MCF 10A (cell line): ENCODE results near the gene IL13RA1. TPM values are rescaled to one million over a fixed set of nuclear protein-coding genes. Genes with fewer than 3 reads are reported as not detected.
"Not testable (repeated sequence)": the region's sequence is repeated elsewhere in the genome, so short reads cannot be mapped to it uniquely, and the experiment has no call there.

Experiments
- BruUV-seq: library from RNA; stranded (reverse); fragments of 400-500 nt; replicated peaks from 2 replicates; lab custom pipeline; 2021; lab: Mats Ljungman, UMichigan
- CTCF ChIA-PET: fragments of 300-600 bp; sonication (Branson Sonifier 250); formaldehyde crosslinking; extraction: SDS; loops from one replicate; lab custom pipeline; 2021; ENCODE audit warnings: antibody characterized with exemption, inconsistent platforms; lab: Yijun Ruan, JAX
- POLR2A ChIA-PET: fragments of 300-600, 350-650 bp; sonication (Branson Sonifier 250); formaldehyde crosslinking; extraction: SDS; loops from one replicate; lab custom pipeline; 2020; ENCODE audit warnings: antibody characterized with exemption, inconsistent platforms; lab: Yijun Ruan, JAX
- DNase-seq: peaks from one replicate; pipeline ENCODE4 v3.0.0-alpha.2; 2018; ENCODE audit not compliant: unreplicated experiment
- H3K27ac Mint-ChIP-seq: one replicate; pipeline ENCODE4 v1.8.0; 2022; ENCODE audit warnings: mild to moderate bottlenecking, low read depth, mixed read lengths; ENCODE audit not compliant: unreplicated experiment
- H3K27me3 Mint-ChIP-seq: one replicate; pipeline ENCODE4 v1.8.0; 2022; ENCODE audit warnings: mixed read lengths; ENCODE audit not compliant: insufficient read depth, unreplicated experiment
- H3K36me3 Mint-ChIP-seq: one replicate; pipeline ENCODE4 v1.8.0; 2022; ENCODE audit warnings: mild to moderate bottlenecking, moderate library complexity, mixed read lengths; ENCODE audit not compliant: insufficient read depth, unreplicated experiment
- H3K4me1 Mint-ChIP-seq: one replicate; pipeline ENCODE4 v1.8.0; 2022; ENCODE audit warnings: mixed read lengths; ENCODE audit not compliant: insufficient read depth, unreplicated experiment
- H3K4me3 Mint-ChIP-seq: one replicate; pipeline ENCODE4 v1.8.0; 2022; ENCODE audit warnings: mild to moderate bottlenecking, moderate library complexity, mixed read lengths; ENCODE audit not compliant: unreplicated experiment
- H3K9me3 Mint-ChIP-seq: one replicate; pipeline ENCODE4 v1.8.0; 2022; ENCODE audit warnings: mixed read lengths; ENCODE audit not compliant: unreplicated experiment
- intact Hi-C: fragments of 100-400 bp; cut with micrococcal nuclease; formaldehyde crosslinking; loops from 2 replicates; pipeline ENCODE4 v1.14.1; 2022
- total RNA-seq: library from RNA; stranded (reverse); gene quantifications from 2 replicates; pipeline ENCODE4 v1.2.3, GENCODE V29; 2022
- TF ChIP-seq, protein P1 (sequence below): fragments of 200-600 bp; IDR thresholded peaks from one replicate; pipeline ENCODE4 v1.8.0; 2022; ENCODE audit warnings: antibody characterized with exemption, mild to moderate bottlenecking; ENCODE audit not compliant: unreplicated experiment

The IL13RA1 gene
- total RNA-seq, 1 experiment from 2014 or later = 27.4 TPM

DNA sequence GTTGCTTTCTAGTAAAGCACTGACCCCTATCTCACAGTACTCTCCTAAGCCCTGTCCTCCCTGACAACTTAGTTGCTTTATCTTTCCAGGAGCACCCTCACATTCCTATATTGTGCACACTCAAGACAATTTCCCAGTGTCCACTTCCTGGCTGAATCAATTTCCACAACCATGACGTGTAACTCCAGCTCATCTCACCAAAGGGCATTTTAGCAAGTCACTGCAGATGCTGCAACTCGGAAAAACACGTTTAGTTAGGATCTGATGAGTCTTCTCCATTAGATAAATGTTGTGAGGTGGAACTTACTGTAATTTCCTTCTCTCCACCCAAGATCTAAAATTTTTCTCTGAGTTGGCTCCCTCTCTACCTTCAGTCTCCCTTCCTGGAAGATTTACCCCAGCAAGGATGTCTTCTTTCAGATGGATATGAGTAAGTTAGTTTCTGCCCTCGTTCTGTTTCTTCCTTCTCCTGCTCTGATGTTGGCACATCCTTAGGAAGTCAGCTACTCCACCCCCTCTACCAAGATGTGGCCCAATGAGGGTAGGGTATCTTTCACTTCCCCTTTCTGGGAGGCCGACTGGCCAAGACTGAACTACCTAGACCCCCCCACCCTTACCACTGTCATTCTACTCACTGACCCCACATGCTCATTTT lies 28.8 kb upstream of the IL13RA1 start:
- DNase-seq = no peak
- Mint-ChIP-seq H3K9me3 (no peaks in the 10 kb centered on the region), H3K27ac (no peak overlapping the region), H3K4me1 (peaks cover 8% of the 10 kb centered on the region), H3K36me3 (no peaks in the 10 kb centered on the region), H3K27me3 (no peaks in the 10 kb centered on the region), H3K4me3 (no peak overlapping the region)
- TF ChIP-seq, protein P1, sequence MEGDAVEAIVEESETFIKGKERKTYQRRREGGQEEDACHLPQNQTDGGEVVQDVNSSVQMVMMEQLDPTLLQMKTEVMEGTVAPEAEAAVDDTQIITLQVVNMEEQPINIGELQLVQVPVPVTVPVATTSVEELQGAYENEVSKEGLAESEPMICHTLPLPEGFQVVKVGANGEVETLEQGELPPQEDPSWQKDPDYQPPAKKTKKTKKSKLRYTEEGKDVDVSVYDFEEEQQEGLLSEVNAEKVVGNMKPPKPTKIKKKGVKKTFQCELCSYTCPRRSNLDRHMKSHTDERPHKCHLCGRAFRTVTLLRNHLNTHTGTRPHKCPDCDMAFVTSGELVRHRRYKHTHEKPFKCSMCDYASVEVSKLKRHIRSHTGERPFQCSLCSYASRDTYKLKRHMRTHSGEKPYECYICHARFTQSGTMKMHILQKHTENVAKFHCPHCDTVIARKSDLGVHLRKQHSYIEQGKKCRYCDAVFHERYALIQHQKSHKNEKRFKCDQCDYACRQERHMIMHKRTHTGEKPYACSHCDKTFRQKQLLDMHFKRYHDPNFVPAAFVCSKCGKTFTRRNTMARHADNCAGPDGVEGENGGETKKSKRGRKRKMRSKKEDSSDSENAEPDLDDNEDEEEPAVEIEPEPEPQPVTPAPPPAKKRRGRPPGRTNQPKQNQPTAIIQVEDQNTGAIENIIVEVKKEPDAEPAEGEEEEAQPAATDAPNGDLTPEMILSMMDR = no peak
- ChIA-PET POLR2A (no interaction called here), CTCF (no interaction called here)
- no TSS peak for BruUV-seq
- intact Hi-C loops = no loop called here

DNA sequence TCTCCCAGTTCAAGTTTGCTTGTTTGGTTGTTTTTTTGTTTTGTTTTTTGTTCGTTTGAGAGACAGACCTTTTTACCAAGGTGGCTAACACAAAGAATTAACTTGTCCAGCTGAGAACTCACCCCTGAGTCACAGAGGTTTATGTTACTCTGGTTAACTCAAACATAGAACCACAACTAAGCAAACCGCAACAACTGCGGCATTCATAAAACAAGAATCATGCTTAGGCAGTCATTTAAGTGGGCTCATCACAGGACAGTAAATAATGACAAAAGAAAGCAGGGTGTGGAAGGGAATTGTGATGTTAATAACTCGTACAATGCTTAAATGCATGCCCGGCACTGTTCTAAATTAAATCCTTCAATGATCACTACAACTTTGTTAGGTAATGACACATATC lies 24.7 kb upstream of the IL13RA1 start:
- no peak for DNase-seq
- POLR2A ChIA-PET = no interaction called here
- no peak overlapping the region for H3K4me3 Mint-ChIP-seq
- H3K9me3 Mint-ChIP-seq = no peaks in the 10 kb centered on the region
- BruUV-seq = no TSS peak
- peaks cover 8% of the 10 kb centered on the region for H3K4me1 Mint-ChIP-seq
- intact Hi-C loops = no loop called here
- TF ChIP-seq, protein P1 = no peak
- no peaks in the 10 kb centered on the region for H3K36me3 Mint-ChIP-seq
- CTCF ChIA-PET = interaction anchor here (0.6 kb wide), 1 partner anchor 571 kb away, joined by 4 read pairs; no protein-coding TSS in a partner anchor
- peaks cover 4% of the 10 kb centered on the region for H3K27me3 Mint-ChIP-seq
- H3K27ac Mint-ChIP-seq = no peak overlapping the region

DNA sequence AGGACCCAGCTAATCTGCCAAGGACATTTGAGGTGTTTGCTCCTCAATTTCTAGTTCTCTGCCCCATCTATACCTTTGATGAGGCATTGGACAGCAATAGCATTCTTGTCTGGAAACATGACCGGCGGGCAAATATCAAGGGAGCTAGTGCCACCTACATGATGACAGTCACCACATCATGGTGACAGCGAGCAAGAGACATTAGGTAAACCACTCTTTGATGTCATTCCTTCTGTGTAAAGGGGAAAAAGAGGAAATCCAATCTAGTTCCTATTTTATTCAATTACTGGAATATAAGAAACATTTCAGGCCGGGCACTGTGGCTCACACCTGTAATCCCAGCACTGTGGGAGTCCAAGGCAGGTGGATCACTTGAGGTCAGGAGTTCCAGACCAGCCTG lies 20.7 kb upstream of the IL13RA1 start:
- peaks cover 37% of the 10 kb centered on the region for H3K27me3 Mint-ChIP-seq
- CTCF ChIA-PET = interaction anchor here (0.7 kb wide), 1 partner anchor 170 kb away, joined by 3 read pairs; no protein-coding TSS in a partner anchor
- no peak overlapping the region for H3K4me3 Mint-ChIP-seq
- H3K4me1 Mint-ChIP-seq = no peaks in the 10 kb centered on the region
- H3K9me3 Mint-ChIP-seq = no peaks in the 10 kb centered on the region
- BruUV-seq = no TSS peak
- TF ChIP-seq, protein P1 = no peak
- no peak for DNase-seq
- H3K36me3 Mint-ChIP-seq = no peaks in the 10 kb centered on the region
- intact Hi-C loops = no loop called here
- POLR2A ChIA-PET = no interaction called here
- H3K27ac Mint-ChIP-seq = no peak overlapping the region

DNA sequence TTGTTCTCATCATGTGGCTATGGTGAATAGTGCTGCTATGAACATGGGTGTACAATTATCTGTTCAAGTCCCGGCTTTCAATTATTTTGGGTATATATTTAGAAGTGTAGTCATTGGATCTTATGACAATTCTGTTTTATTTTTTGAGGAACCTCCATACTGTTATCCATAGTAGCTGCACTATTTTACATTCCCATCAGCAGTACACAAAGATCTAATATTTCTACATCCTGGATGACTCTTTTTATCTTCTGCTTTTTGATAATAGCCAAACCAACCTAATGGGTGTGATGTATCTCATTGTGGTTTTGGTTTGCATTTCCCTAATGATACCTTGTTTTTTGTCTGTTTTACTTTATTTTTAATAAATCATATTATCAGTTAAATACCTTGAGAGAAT lies 12.9 kb upstream of the IL13RA1 start:
- CTCF ChIA-PET = interaction anchor here (0.6 kb wide), 1 partner anchor 10 kb away, joined by 3 read pairs; no protein-coding TSS in a partner anchor
- intact Hi-C loops = no loop called here
- POLR2A ChIA-PET = no interaction called here
- no peak overlapping the region for H3K27ac Mint-ChIP-seq
- BruUV-seq = no TSS peak
- TF ChIP-seq, protein P1 = no peak
- H3K4me3 Mint-ChIP-seq = no peak overlapping the region
- no peaks in the 10 kb centered on the region for H3K4me1 Mint-ChIP-seq
- H3K9me3 Mint-ChIP-seq = no peaks in the 10 kb centered on the region
- DNase-seq = no peak
- H3K36me3 Mint-ChIP-seq = no peaks in the 10 kb centered on the region
- H3K27me3 Mint-ChIP-seq = peaks cover 23% of the 10 kb centered on the region

DNA sequence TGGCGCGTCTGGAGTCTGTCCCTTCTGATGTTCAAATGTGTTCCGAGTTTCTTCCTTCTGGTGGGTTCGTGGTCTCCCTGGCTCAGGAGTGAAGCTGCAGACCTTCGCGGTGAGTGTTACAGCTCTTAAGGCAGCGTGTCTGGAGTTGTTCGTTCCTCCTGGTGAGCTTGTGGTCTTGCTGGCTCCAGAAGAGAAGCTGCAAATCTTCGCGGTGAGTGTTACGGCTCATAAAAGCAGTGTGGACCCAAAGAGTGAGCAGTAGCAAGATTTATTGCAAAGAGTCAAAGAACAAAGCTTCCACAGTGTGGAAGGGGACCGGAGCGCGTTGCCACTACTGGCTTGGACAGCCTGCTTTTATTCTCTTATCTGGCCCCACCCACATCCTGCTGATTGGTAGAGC lies 11.5 kb upstream of the IL13RA1 start:
- POLR2A ChIA-PET, intact Hi-C loops, CTCF ChIA-PET, H3K27ac Mint-ChIP-seq, H3K4me3 Mint-ChIP-seq, H3K9me3 Mint-ChIP-seq, BruUV-seq, DNase-seq, H3K36me3 Mint-ChIP-seq, H3K4me1 Mint-ChIP-seq, H3K27me3 Mint-ChIP-seq: not testable (repeated sequence)

DNA sequence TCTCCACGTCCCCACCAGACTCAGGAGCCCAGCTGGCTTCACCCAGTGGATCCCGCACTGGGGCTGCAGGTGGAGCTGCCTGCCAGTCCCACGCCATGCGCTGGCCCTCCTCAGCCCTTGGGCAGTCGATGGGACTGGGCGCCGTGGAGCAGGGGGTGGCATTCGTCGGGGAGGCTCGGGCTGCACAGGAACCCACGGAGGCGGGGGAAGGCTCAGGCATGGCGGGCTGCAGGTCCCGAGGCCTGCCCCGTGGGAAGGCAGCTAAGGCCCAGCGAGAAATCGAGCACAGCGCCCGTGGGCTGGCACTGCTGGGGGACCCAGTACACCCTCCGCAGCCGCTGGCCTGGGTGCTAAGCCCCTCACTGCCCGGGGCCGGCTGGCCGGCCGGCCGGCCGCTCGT lies 10.6 kb upstream of the IL13RA1 start:
- BruUV-seq, H3K9me3 Mint-ChIP-seq, CTCF ChIA-PET, H3K4me3 Mint-ChIP-seq, H3K4me1 Mint-ChIP-seq, H3K36me3 Mint-ChIP-seq, intact Hi-C loops, H3K27ac Mint-ChIP-seq, H3K27me3 Mint-ChIP-seq, DNase-seq: not testable (repeated sequence)
- POLR2A ChIA-PET = interaction anchor here (0.7 kb wide), 1 partner anchor 11 kb away, joined by 3 read pairs; the partner anchor contains the start of gene IL13RA1
